GM12873 (cell line): ENCODE measurements around the gene LILRB5.

Experiments used
- CTCF ChIP-seq: IDR thresholded peaks from 2 replicates; pipeline ENCODE4 v1.5.1; 2012; ENCODE audit warnings: low read depth, mild to moderate bottlenecking, moderate library complexity, low read length, control low read depth; ENCODE audit not compliant: insufficient read depth; ENCODE audit errors: missing control alignments

LILRB5 gene

GRCh38 chr19:54271106-54271505 lies 14.0 kb upstream of the LILRB5 start:
- no peak for TF ChIP-seq CTCF

- no peak for TF ChIP-seq CTCF
Measured at GRCh38 chr19:54268936-54269335, 11.9 kb upstream of the LILRB5 start.

GRCh38 chr19:54266133-54266532 lies 9.1 kb upstream of the LILRB5 start:
- peak; percentile 85 for TF ChIP-seq CTCF

GRCh38 chr19:54262470-54262869 lies 5.4 kb upstream of the LILRB5 start:
- TF ChIP-seq CTCF: no peak

GRCh38 chr19:54262066-54262465 lies 5.0 kb upstream of the LILRB5 start:
- no peak for TF ChIP-seq CTCF

- no peak for TF ChIP-seq CTCF
Measured at GRCh38 chr19:54256250-54257115, 590 bp downstream of the LILRB5 start.

- no peak for TF ChIP-seq CTCF
Measured at GRCh38 chr19:54255105-54255775, 1.8 kb downstream of the LILRB5 start.
